H1 (cell line): ENCODE measurements around the gene UVRAG. TPM values are rescaled to one million over a fixed set of nuclear protein-coding genes. Genes with fewer than 3 reads are reported as not detected.

Experiments
- BACH1 ChIP-seq: IDR thresholded peaks from 2 replicates; pipeline ENCODE4 v1.6.1; 2012; ENCODE audit warnings: low read length, improper control_type of control experiment
- CHD7 ChIP-seq: fragments of 300-600 bp; sonication (generic); IDR thresholded peaks from 2 replicates; pipeline ENCODE4 v1.7.1; 2012; ENCODE audit warnings: low read length, moderate library complexity, mild to moderate bottlenecking, inconsistent platforms; ENCODE audit not compliant: insufficient replicate concordance
- GABPA ChIP-seq: IDR thresholded peaks from 2 replicates; pipeline ENCODE4 v1.6.1; 2011; ENCODE audit warnings: mild to moderate bottlenecking, low read length, moderate library complexity, borderline replicate concordance; ENCODE audit not compliant: insufficient read depth
- HDAC2 ChIP-seq, 2 experiments: fragments of 300-600 bp in 1 of 2; sonication (generic) in 1 of 2; IDR thresholded peaks; 2 replicates each; pipeline ENCODE4 v1.6.1; 2011 to 2012; ENCODE audit warnings: low read depth in 2 of 2, low read length in 2 of 2, mild to moderate bottlenecking in 2 of 2, moderate library complexity in 2 of 2, borderline replicate concordance in 1 of 2, inconsistent platforms in 1 of 2
- KDM1A ChIP-seq: fragments of 200-600, 300-600 bp; sonication (generic); IDR thresholded peaks from 2 replicates; pipeline ENCODE4 v1.7.1; 2016; ENCODE audit warnings: mild to moderate bottlenecking, low read length, borderline replicate concordance
- KDM4A ChIP-seq: IDR thresholded peaks from one replicate; pipeline ENCODE4 v1.7.1; 2012; ENCODE audit warnings: low read depth, mild to moderate bottlenecking, moderate library complexity, low read length, inconsistent platforms; ENCODE audit not compliant: severe bottlenecking
- POU5F1 ChIP-seq: IDR thresholded peaks from 2 replicates; pipeline ENCODE4 v1.6.1; 2011; ENCODE audit warnings: low read depth, mild to moderate bottlenecking, low read length, moderate library complexity
- SUZ12 ChIP-seq: fragments of 200-600 bp; sonication (generic); IDR thresholded peaks from 2 replicates; pipeline ENCODE4 v1.6.1; 2012; ENCODE audit warnings: mild to moderate bottlenecking, inconsistent platforms, low read length, moderate library complexity, mixed read lengths
- TEAD4 ChIP-seq: IDR thresholded peaks from 2 replicates; pipeline ENCODE4 v1.6.1; 2012; ENCODE audit warnings: low read depth, low read length, inconsistent platforms, mixed read lengths
- polyA plus RNA-seq, 7 experiments: library from polyadenylated mRNA; depleted of rRNA in 3 of 7; stranded (reverse) in 5 of 7; unstranded in 2 of 7; fragments of >200 nt in 5 of 7; fragments of 200-250 nt in 2 of 7; gene quantifications; 1 replicate in 5 of 7; 2 replicates in 1 of 7; 4 replicates in 1 of 7; pipeline versions ENCODE4 v1.2.1 to v1.2.3, GENCODE V29; 2011 to 2013; ENCODE audit warnings: missing spikeins in 2 of 7, mixed read lengths in 2 of 7
- total RNA-seq: library from RNA; stranded (reverse); fragmentation: NEBNext Ultra II Directional; extraction: Animal tissue kit (Norgen Biotek cat#: 25700); gene quantifications from 2 replicates; pipeline ENCODE4 v1.2.1, GENCODE V29; 2021

The UVRAG gene
- total and polyA plus RNA-seq, 2 of the 8 experiments (the other 6 are each of a cell fraction or from before 2014, with no cell fraction given), result 5.5 to 14.7 TPM

GRCh38 chr11:75815345-75816168 lies 547 bp downstream of the UVRAG start (continued):
- no peak for TF ChIP-seq BACH1
- TF ChIP-seq POU5F1, result no peak
- 0 out of 4 replicates have a peak, but pooled peaks of 1 of the 2 experiments have one; percentile 12 for TF ChIP-seq HDAC2 (IDR thresholded peaks at IDR 0.05; ENCODE audit: borderline replicate concordance in 1 of 2, low read depth in 2 of 2, low read length in 2 of 2)
- TF ChIP-seq SUZ12, result no peak
- no peak for TF ChIP-seq CHD7
- TF ChIP-seq GABPA, result no peak
- TF ChIP-seq KDM1A, result no peak
- no peak for TF ChIP-seq TEAD4
- no peak for TF ChIP-seq KDM4A
